Neural cell (in vitro differentiated cells): ENCODE results near the gene CRMP1. TPM values are rescaled to one million over a fixed set of nuclear protein-coding genes. Genes with fewer than 3 reads are reported as not detected.

Experiments
- H2AFZ ChIP-seq: fragments of 200-600, 300-800 bp; sonication (generic), shearing (Covaris generic); 2 replicates; pipeline ENCODE4 v1.6.0; 2014; ENCODE audit warnings: low read depth, mild to moderate bottlenecking, antibody characterized with exemption, low read length, moderate library complexity
- H3F3A ChIP-seq: fragments of 200-600 bp; shearing (Covaris generic); 2 replicates; pipeline ENCODE4 v1.6.1; 2016; ENCODE audit warnings: mild to moderate bottlenecking, moderate library complexity, mixed read lengths, antibody characterized with exemption, low read length; ENCODE audit not compliant: insufficient read depth, poor library complexity, severe bottlenecking
- H3K27ac ChIP-seq: fragments of 200-600, 300-800 bp; sonication (generic), shearing (Covaris generic); 2 replicates; pipeline ENCODE4 v1.5.1; 2014; ENCODE audit warnings: mild to moderate bottlenecking, low read length, moderate library complexity
- H3K27me3 ChIP-seq: fragments of 300-800, 200-600 bp; sonication (generic), shearing (Covaris generic); 2 replicates; pipeline ENCODE4 v1.6.0; 2014; ENCODE audit warnings: mild to moderate bottlenecking, low read depth, low read length, moderate library complexity; ENCODE audit not compliant: insufficient read depth
- H3K36me3 ChIP-seq: fragments of 300-800, 200-600 bp; sonication (generic), shearing (Covaris generic); 2 replicates; pipeline ENCODE4 v1.5.1; 2014; ENCODE audit warnings: mild to moderate bottlenecking, antibody characterized with exemption, low read length, moderate library complexity; ENCODE audit not compliant: insufficient read depth
- H3K4me2 ChIP-seq: fragments of 300-800, 200-600 bp; sonication (generic), shearing (Covaris generic); 2 replicates; pipeline ENCODE4 v1.6.0; 2014; ENCODE audit warnings: mild to moderate bottlenecking, low read length
- H3K4me3 ChIP-seq: fragments of 300-800, 200-600 bp; sonication (generic), shearing (Covaris generic); 2 replicates; pipeline ENCODE4 v1.5.1; 2014; ENCODE audit warnings: mild to moderate bottlenecking, low read length, moderate library complexity
- H3K79me2 ChIP-seq: fragments of 200-600 bp; shearing (Covaris generic); replicated peaks from 2 replicates; pipeline ENCODE4 v1.6.0; 2014; ENCODE audit warnings: mild to moderate bottlenecking, low read length, moderate library complexity; ENCODE audit not compliant: insufficient read depth
- H3K9ac ChIP-seq: fragments of 300-800, 200-600 bp; sonication (generic), shearing (Covaris generic); 2 replicates; pipeline ENCODE4 v1.6.1; 2016; ENCODE audit warnings: mild to moderate bottlenecking, low read length, mixed read lengths
- H3K9me2 ChIP-seq: fragments of 200-600 bp; shearing (Covaris generic); 2 replicates; pipeline ENCODE4 v1.6.1; 2016; ENCODE audit warnings: mild to moderate bottlenecking, low read length, mixed read lengths; ENCODE audit not compliant: insufficient read depth
- H3K9me3 ChIP-seq: fragments of 200-600, 300-800 bp; sonication (generic), shearing (Covaris generic); 2 replicates; pipeline ENCODE4 v1.6.1; 2016; ENCODE audit warnings: mild to moderate bottlenecking, mixed run types, low read length, moderate library complexity, mixed read lengths
- H4K20me1 ChIP-seq: fragments of 200-600 bp; shearing (Covaris generic); 2 replicates; pipeline ENCODE4 v1.6.1; 2016; ENCODE audit warnings: mild to moderate bottlenecking, mixed run types; ENCODE audit not compliant: insufficient read depth
- CTCF ChIP-seq: fragments of 450-650 bp; IDR thresholded peaks from 2 replicates; pipeline ENCODE4 v1.5.1; 2014; ENCODE audit warnings: antibody characterized with exemption, mild to moderate bottlenecking, moderate library complexity; ENCODE audit not compliant: poor library complexity, severe bottlenecking
- EP300 ChIP-seq: fragments of 450-650 bp; conservative IDR thresholded peaks from 2 replicates; pipeline ENCODE4 v1.6.1; 2014; ENCODE audit warnings: antibody characterized with exemption, mild to moderate bottlenecking, moderate library complexity; ENCODE audit not compliant: poor library complexity, severe bottlenecking
- EZH2 ChIP-seq: fragments of 200-600, 300-800 bp; shearing (Covaris generic), sonication (generic); IDR thresholded peaks from 2 replicates; pipeline ENCODE4 v1.6.1; 2014; ENCODE audit warnings: antibody characterized with exemption, low read length, borderline replicate concordance, mild to moderate bottlenecking; ENCODE audit not compliant: insufficient read depth, poor library complexity, severe bottlenecking
- MXI1 ChIP-seq: fragments of 450-650 bp; conservative IDR thresholded peaks from 2 replicates; pipeline ENCODE4 v1.6.1; 2014; ENCODE audit warnings: antibody characterized with exemption, mild to moderate bottlenecking; ENCODE audit not compliant: poor library complexity, severe bottlenecking
- POLR2AphosphoS5 ChIP-seq: IDR thresholded peaks from 2 replicates; pipeline ENCODE4 v1.6.1; 2012
- RAD21 ChIP-seq: fragments of 450-650 bp; conservative IDR thresholded peaks from 2 replicates; pipeline ENCODE4 v1.6.1; 2014; ENCODE audit warnings: antibody characterized with exemption, mild to moderate bottlenecking, moderate library complexity
- REST ChIP-seq: IDR thresholded peaks from 2 replicates; pipeline ENCODE4 v1.6.1; 2012; ENCODE audit warnings: borderline replicate concordance
- SMC3 ChIP-seq: fragments of 450-650 bp; conservative IDR thresholded peaks from 2 replicates; pipeline ENCODE4 v1.6.1; 2014; ENCODE audit warnings: antibody characterized with exemption, mild to moderate bottlenecking, moderate library complexity; ENCODE audit not compliant: poor library complexity
- TAF1 ChIP-seq: IDR thresholded peaks from 2 replicates; pipeline ENCODE4 v1.6.1; 2012; ENCODE audit warnings: low read depth
- polyA plus RNA-seq: library from polyadenylated mRNA; depleted of rRNA; stranded (reverse); fragments of >200 nt; gene quantifications from 2 replicates; pipeline ENCODE4 v1.2.3, GENCODE V29; 2014

CRMP1 gene
- polyA plus RNA-seq, 1 donor from 2014 or later: 642 TPM

- Histone ChIP-seq H3K27ac (peak overlapping the region; percentile 94), H3K4me3 (peak overlapping the region; percentile 38), H2AFZ (no peak overlapping the region), H3K27me3 (no peaks in the 10 kb centered on the region), H3K36me3 (no peaks in the 10 kb centered on the region), H3K9ac (peak overlapping the region; percentile 59), H3K9me2 (no peaks in the 10 kb centered on the region), H3K4me2 (peak overlapping the region; percentile 79), H4K20me1 (no peaks in the 10 kb centered on the region), H3F3A (peaks cover 6% of the 10 kb centered on the region), H3K9me3 (peaks cover 13% of the 10 kb centered on the region), H3K79me2 (no peaks in the 10 kb centered on the region)
- TF ChIP-seq REST: peak; percentile 75
- TF ChIP-seq CTCF: peak; percentile 33
- TF ChIP-seq POLR2AphosphoS5: peak; percentile 85
- TF ChIP-seq MXI1: no peak
- TF ChIP-seq TAF1: no peak
- TF ChIP-seq SMC3: peak; percentile 43
- peak; percentile 50 for TF ChIP-seq RAD21
- peak; percentile 98 for TF ChIP-seq EP300
- no peak for TF ChIP-seq EZH2
Measured at GRCh38 chr4:5774416-5775036, 118.4 kb downstream of the CRMP1 start.

GRCh38 chr4:5773271-5773555 is 119.7 kb downstream of the CRMP1 start:
- H3K27ac ChIP-seq: peak overlapping the region; percentile 94
- H3K4me2 ChIP-seq: no peak overlapping the region
- H3K9me3 ChIP-seq: peaks cover 13% of the 10 kb centered on the region
- H2AFZ ChIP-seq: no peak overlapping the region
- no peak for TF ChIP-seq MXI1
- no peaks in the 10 kb centered on the region for H3K79me2 ChIP-seq
- H3K9ac ChIP-seq: peak overlapping the region; percentile 59
- no peak overlapping the region for H3K4me3 ChIP-seq
- no peaks in the 10 kb centered on the region for H3K9me2 ChIP-seq
- H3K27me3 ChIP-seq: no peaks in the 10 kb centered on the region
- no peaks in the 10 kb centered on the region for H4K20me1 ChIP-seq
- peaks cover 6% of the 10 kb centered on the region for H3F3A ChIP-seq
- H3K36me3 ChIP-seq: no peaks in the 10 kb centered on the region
